ENCODE measurements around the gene PLEKHG4B.

PLEKHG4B gene

GRCh38 chr5:76358-77169, 15.4 kb upstream of the PLEKHG4B start:
- no peak for DNase-seq

- DNase-seq, result no peak
Measured at GRCh38 chr5:77170-77501, 14.8 kb upstream of the PLEKHG4B start.

- DNase-seq, result no peak
Measured at GRCh38 chr5:77546-77945, 14.4 kb upstream of the PLEKHG4B start.

GRCh38 chr5:77957-78804, 13.8 kb upstream of the PLEKHG4B start:
- DNase-seq, result no peak

GRCh38 chr5:78805-79149, 13.2 kb upstream of the PLEKHG4B start:
- no peak for DNase-seq

- no peak for DNase-seq
Measured at GRCh38 chr5:79263-79662, 12.7 kb upstream of the PLEKHG4B start.

GRCh38 chr5:79821-80220, 12.1 kb upstream of the PLEKHG4B start:
- no peak for DNase-seq

- no peak for DNase-seq
Measured at GRCh38 chr5:81391-82021, 10.5 kb upstream of the PLEKHG4B start.

GRCh38 chr5:82097-82496, 9.9 kb upstream of the PLEKHG4B start:
- DNase-seq, result no peak

- no peak for DNase-seq
Measured at GRCh38 chr5:82570-82969, 9.4 kb upstream of the PLEKHG4B start.

- no peak for DNase-seq
Measured at GRCh38 chr5:83029-83428, 8.9 kb upstream of the PLEKHG4B start.

- no peak for DNase-seq
Measured at GRCh38 chr5:85334-85995, 6.5 kb upstream of the PLEKHG4B start.

GRCh38 chr5:89337-90286, 2.4 kb upstream of the PLEKHG4B start:
- DNase-seq, result no peak

- no peak for DNase-seq
Measured at GRCh38 chr5:90590-91547, 1.1 kb upstream of the PLEKHG4B start.

- DNase-seq, result no peak
Measured at GRCh38 chr5:92401-93220, 643 bp downstream of the PLEKHG4B start.

GRCh38 chr5:93221-93980, 1.4 kb downstream of the PLEKHG4B start:
- no peak for DNase-seq

- no peak for DNase-seq
Measured at GRCh38 chr5:94113-94892, 2.3 kb downstream of the PLEKHG4B start.

- DNase-seq, result no peak
Measured at GRCh38 chr5:95241-95980, 3.4 kb downstream of the PLEKHG4B start.
